Activated CD8-positive, alpha-beta T cell treated with anti-CD3 and anti-CD28 coated beads for 36 hours (primary cell): ENCODE data around the gene EIF4G1. TPM values are rescaled to one million over a fixed set of nuclear protein-coding genes. Genes with fewer than 3 reads are reported as not detected.

ENCODE experiments used
- ATAC-seq: fragments of 200-7000 bp; cut with Tn5 transposase; one replicate; pipeline ENCODE4 v1.10.0; 2021; ENCODE audit warnings: mild to moderate bottlenecking, moderate library complexity
- CTCF ChIA-PET: fragments of 350-600 bp; sonication (Branson Sonifier 250); formaldehyde crosslinking; loops from one replicate; lab custom pipeline; 2021; ENCODE audit warnings: antibody characterized with exemption; lab: Charles Lee
- POLR2A ChIA-PET: fragments of 350-600 bp; sonication (Branson Sonifier 250); formaldehyde crosslinking; loops from one replicate; lab custom pipeline; 2021; ENCODE audit warnings: antibody characterized with exemption; lab: Charles Lee
- DNase-seq: peaks from one replicate; pipeline ENCODE4 v3.0.0-alpha.2; 2020
- H3K27ac Mint-ChIP-seq: one replicate; pipeline ENCODE4 v1.8.0; 2021; ENCODE audit warnings: mild to moderate bottlenecking, mixed read lengths
- H3K27me3 Mint-ChIP-seq: one replicate; pipeline ENCODE4 v1.8.0; 2021; ENCODE audit warnings: mixed read lengths
- H3K36me3 Mint-ChIP-seq: one replicate; pipeline ENCODE4 v1.8.0; 2021; ENCODE audit warnings: low read depth, mixed read lengths
- H3K4me1 Mint-ChIP-seq: one replicate; pipeline ENCODE4 v1.8.0; 2021; ENCODE audit warnings: low read depth, mixed read lengths
- H3K4me3 Mint-ChIP-seq: one replicate; pipeline ENCODE4 v1.8.0; 2021; ENCODE audit warnings: mild to moderate bottlenecking, moderate library complexity, mixed read lengths
- H3K9me3 Mint-ChIP-seq: one replicate; pipeline ENCODE4 v1.8.0; 2021; ENCODE audit warnings: mixed read lengths
- intact Hi-C: fragments of 100-400 bp; cut with micrococcal nuclease; formaldehyde crosslinking; loops from one replicate; pipeline ENCODE4 v1.10.0; 2022
- total RNA-seq, 2 experiments: library from RNA; stranded (reverse); gene quantifications; one replicate each; pipeline ENCODE4 v1.2.3, GENCODE V29; 2021
- TF ChIP-seq, protein P1 (sequence below): fragments of 200-600 bp; IDR thresholded peaks from one replicate; pipeline ENCODE4 v1.8.0; 2022; ENCODE audit warnings: antibody characterized with exemption, mild to moderate bottlenecking

The EIF4G1 gene
- total RNA-seq, 2 experiments from 2014 or later = 429 to 437 TPM

DNA sequence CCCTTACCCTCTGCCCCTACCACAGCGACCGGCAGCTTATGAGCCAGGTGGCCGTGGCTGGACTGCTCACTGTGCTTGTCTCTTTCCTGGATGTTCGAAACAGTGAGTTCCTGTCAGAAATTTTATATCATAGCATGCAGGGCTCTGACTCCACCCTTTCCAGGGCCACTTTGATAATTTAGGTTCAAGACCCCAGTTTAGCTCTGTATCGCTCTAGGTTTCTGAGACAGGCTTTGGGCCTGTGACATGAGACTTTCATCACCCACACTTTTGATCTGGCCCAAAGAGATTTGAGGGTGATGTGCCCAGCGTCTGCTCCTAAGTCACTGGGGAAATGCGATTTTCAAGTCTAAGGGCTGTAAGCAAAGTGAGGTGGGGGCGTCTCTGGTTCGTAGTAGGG is 6.5 kb upstream of the EIF4G1 start:
- no peaks in the 10 kb centered on the region for H3K9me3 Mint-ChIP-seq
- CTCF ChIA-PET = no interaction called here

DNA sequence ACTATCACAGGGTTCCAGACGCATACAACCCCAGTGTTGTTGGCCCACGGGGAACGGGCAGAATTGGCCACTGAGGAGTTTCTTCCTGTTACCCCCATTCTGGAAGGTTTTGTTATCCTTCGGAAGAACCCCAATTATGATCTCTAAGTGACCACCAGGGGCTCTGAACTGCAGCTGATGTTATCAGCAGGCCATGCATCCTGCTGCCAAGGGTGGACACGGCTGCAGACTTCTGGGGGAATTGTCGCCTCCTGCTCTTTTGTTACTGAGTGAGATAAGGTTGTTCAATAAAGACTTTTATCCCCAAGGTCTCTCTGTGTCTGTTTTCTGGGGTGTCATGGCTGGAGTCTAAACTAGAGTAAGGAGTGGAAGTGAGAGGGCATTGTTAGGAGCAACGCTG is 5.7 kb upstream of the EIF4G1 start:
- POLR2A ChIA-PET = no interaction called here
- TF ChIP-seq, protein P1, sequence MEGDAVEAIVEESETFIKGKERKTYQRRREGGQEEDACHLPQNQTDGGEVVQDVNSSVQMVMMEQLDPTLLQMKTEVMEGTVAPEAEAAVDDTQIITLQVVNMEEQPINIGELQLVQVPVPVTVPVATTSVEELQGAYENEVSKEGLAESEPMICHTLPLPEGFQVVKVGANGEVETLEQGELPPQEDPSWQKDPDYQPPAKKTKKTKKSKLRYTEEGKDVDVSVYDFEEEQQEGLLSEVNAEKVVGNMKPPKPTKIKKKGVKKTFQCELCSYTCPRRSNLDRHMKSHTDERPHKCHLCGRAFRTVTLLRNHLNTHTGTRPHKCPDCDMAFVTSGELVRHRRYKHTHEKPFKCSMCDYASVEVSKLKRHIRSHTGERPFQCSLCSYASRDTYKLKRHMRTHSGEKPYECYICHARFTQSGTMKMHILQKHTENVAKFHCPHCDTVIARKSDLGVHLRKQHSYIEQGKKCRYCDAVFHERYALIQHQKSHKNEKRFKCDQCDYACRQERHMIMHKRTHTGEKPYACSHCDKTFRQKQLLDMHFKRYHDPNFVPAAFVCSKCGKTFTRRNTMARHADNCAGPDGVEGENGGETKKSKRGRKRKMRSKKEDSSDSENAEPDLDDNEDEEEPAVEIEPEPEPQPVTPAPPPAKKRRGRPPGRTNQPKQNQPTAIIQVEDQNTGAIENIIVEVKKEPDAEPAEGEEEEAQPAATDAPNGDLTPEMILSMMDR = no peak
- no peak for ATAC-seq
- Mint-ChIP-seq H3K9me3 (no peaks in the 10 kb centered on the region), H3K27me3 (no peaks in the 10 kb centered on the region), H3K27ac (peak overlapping the region; percentile 44), H3K4me3 (no peak overlapping the region), H3K4me1 (peaks cover 9% of the 10 kb centered on the region), H3K36me3 (peaks cover 40% of the 10 kb centered on the region)
- intact Hi-C loops = no loop called here
- no peak for DNase-seq
- CTCF ChIA-PET = no interaction called here

More for the DNA sequence above, 6.5 kb upstream of the EIF4G1 start:
- ATAC-seq = no peak
- no peak for DNase-seq
- POLR2A ChIA-PET = interaction anchor here (1.7 kb wide), 1 partner anchor 20 kb away, joined by 8 read pairs; no protein-coding TSS in a partner anchor
- TF ChIP-seq, protein P1 = no peak
- Mint-ChIP-seq H3K27me3 (no peaks in the 10 kb centered on the region), H3K36me3 (peaks cover 48% of the 10 kb centered on the region), H3K27ac (no peak overlapping the region), H3K4me3 (no peak overlapping the region), H3K4me1 (peaks cover 9% of the 10 kb centered on the region)
- intact Hi-C loops = no loop called here

DNA sequence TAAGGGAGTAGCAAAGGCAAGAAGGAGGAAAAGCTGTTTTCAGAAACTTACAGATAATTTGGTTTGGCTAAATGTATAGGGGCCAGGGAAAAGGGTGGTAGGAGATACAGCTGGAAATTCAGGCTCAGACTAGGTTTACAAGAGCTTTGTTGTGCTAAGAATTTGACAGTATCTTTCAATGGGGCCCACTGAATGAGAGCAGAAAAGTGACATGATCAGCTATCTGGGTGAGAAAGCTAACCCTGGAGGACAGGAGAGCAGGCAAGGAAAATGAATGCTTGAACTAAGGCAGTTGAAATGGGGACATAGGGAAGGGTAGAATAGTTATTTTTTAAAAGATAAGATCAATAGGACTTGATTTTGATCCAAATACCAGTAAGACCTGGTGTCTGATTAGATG is 2.8 kb upstream of the EIF4G1 start:
- CTCF ChIA-PET = interaction anchor here (0.7 to 1.7 kb wide), 4 partner anchors 9 to 294 kb away, joined by 3 to 5 read pairs (median 3); partner anchors contain the start of gene ABCC5
- H3K27me3 Mint-ChIP-seq = no peaks in the 10 kb centered on the region
- H3K27ac Mint-ChIP-seq = no peak overlapping the region
- TF ChIP-seq, protein P1 = no peak
- peaks cover 36% of the 10 kb centered on the region for H3K36me3 Mint-ChIP-seq
- peaks cover 15% of the 10 kb centered on the region for H3K4me1 Mint-ChIP-seq
- DNase-seq (no peak), ATAC-seq (no peak)
- POLR2A ChIA-PET = interaction anchor here (1.0 to 1.7 kb wide), 4 partner anchors 9 to 15 kb away, joined by 3 to 5 read pairs (median 4); partner anchors contain the start of gene PSMD2
- no peaks in the 10 kb centered on the region for H3K9me3 Mint-ChIP-seq
- intact Hi-C loops = no loop called here
- no peak overlapping the region for H3K4me3 Mint-ChIP-seq

DNA sequence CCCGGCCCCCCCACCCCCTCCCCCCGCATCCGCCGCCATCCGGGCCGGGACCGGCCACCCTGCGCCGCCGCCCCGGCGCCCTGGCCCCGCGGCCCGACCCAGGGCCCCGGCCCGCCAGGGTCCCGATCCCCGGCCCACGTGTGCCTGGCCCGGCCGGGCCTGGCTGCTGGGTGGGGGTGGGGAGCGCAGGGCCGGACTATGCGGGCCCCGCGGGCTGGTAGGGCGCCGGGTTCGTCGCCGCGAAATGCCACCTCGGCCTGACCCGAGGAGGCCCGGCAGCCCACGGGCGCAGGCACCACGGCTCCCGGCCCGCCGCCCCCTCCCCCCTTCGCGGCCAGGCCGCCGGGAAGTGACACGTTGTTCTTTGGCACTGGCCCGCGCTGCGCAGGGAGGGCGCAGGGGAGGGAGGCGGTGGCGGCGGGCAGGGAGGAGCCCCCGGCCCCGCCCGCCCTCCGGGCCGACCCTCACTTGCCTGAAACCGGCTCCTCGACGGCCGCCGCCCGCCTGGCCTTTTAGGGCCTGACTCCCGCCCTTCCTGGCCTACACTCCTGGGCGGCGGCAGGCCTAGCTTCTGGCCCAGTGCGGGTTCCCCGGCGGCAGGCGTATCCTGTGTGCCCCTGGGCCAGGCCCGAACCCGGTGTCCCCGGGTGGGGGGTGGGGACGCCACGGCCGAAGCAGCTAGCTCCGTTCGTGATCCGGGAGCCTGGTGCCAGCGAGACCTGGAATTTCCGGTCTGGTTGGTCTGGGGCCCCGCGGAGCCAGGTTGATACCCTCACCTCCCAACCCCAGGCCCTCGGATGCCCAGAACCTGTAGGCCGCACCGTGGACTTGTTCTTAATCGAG is 515 bp downstream of the EIF4G1 start:
- CTCF ChIA-PET = interaction anchor here (1.0 kb wide), 1 partner anchor 57 kb away, joined by 4 read pairs; no protein-coding TSS in a partner anchor
- H3K9me3 Mint-ChIP-seq = no peaks in the 10 kb centered on the region
- ATAC-seq (peak; percentile 49), DNase-seq (peak; percentile 59)
- H3K4me1 Mint-ChIP-seq = peaks cover 32% of the 10 kb centered on the region
- H3K27ac Mint-ChIP-seq = peak overlapping the region; percentile 92
- intact Hi-C loops = no loop called here
- POLR2A ChIA-PET = interaction anchor here (1.1 to 3.0 kb wide), 12 partner anchors 9 to 298 kb away, joined by 3 to 58 read pairs (median 8); partner anchors contain the start of genes CLCN2, FAM131A and POLR2H
- TF ChIP-seq, protein P1 = no peak
- peak overlapping the region; percentile 85 for H3K4me3 Mint-ChIP-seq
- no peaks in the 10 kb centered on the region for H3K27me3 Mint-ChIP-seq
- H3K36me3 Mint-ChIP-seq = peaks cover 37% of the 10 kb centered on the region

DNA sequence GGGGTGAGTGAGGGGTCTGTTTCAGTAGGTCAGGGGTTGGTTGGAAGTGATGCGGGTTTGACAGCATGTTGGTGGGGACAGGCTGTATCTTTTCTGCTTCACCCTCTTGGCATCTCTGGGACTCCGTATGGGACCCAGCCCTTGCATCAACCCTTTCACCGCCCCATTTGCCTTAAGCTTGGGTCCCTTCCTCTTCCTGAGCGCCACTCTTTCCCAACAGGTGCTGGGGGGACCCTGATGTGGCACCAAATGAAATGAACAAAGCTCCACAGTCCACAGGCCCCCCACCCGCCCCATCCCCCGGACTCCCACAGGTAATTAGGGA is 1.1 kb downstream of the EIF4G1 start:
- Mint-ChIP-seq H3K4me3 (peak overlapping the region; percentile 85), H3K4me1 (peaks cover 32% of the 10 kb centered on the region), H3K27ac (peak overlapping the region; percentile 92), H3K9me3 (no peaks in the 10 kb centered on the region), H3K36me3 (peaks cover 38% of the 10 kb centered on the region), H3K27me3 (no peaks in the 10 kb centered on the region)
- DNase-seq = no peak
- POLR2A ChIA-PET = interaction anchor here (1.1 to 3.0 kb wide), 14 partner anchors 9 to 298 kb away, joined by 3 to 58 read pairs (median 8); partner anchors contain the start of genes CLCN2, FAM131A and POLR2H
- CTCF ChIA-PET = interaction anchor here (1.0 to 1.3 kb wide), 3 partner anchors 9 to 66 kb away, joined by 4 read pairs; no protein-coding TSS in a partner anchor
- intact Hi-C loops = no loop called here
- ATAC-seq = no peak
- TF ChIP-seq, protein P1 = no peak
